ENCODE measurements around the gene SLC6A13. TPM values are rescaled to one million over a fixed set of nuclear protein-coding genes. Genes with fewer than 3 reads are reported as not detected.

Gene SLC6A13
- total and polyA plus RNA-seq, 2 of the 8 experiments (the other 6 are each of a cell fraction or from before 2014, with no cell fraction given): 0.03 TPM; not detected in 1

DNA sequence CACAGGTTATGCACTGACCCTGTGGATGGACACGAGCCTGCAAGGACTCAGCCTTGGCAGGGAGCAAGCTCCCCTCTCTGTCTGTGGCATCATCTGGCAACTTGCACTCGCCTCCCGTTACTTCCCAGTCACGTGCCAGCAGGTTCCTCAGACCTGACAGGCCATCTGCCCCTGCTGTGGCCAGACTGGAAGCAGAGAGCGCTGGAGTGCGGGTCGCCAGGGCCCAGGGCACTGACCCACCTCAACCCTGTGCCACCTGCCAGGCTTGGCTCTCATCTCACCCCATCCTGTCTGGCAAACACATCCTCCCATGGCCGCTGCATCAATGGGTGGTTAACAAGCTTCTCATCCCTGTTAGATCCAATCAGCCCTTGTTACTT lies 77.1 kb downstream of the SLC6A13 start:
- Histone ChIP-seq H2BK15ac (ENCODE audit: low read length) (no peak overlapping the region), H4K8ac (ENCODE audit: extremely low read depth, insufficient read depth, low read length) (no peak overlapping the region), H2BK120ac (replicated peaks; ENCODE audit: low read depth, low read length) (no peak overlapping the region), H2AFZ (ENCODE audit: low read length) (no peak overlapping the region), H3K56ac (replicated peaks; ENCODE audit: insufficient read length, low read depth, low read length) (no peak overlapping the region), H2BK20ac (ENCODE audit: low read length) (no peak overlapping the region), H3K27ac (ENCODE audit: low read depth, low read length) (no peak overlapping the region), H4K20me1 (replicated peaks in 1 of 2; ENCODE audit: control insufficient read depth in 1 of 2, insufficient read depth in 2 of 2, low read length in 2 of 2) (no peaks in the 10 kb centered on the region), H2BK12ac (ENCODE audit: low read depth, low read length) (no peak overlapping the region), H3K36me3 (ENCODE audit: control insufficient read depth in 2 of 4, insufficient read depth in 4 of 4, low read length in 3 of 4) (no peaks in the 10 kb centered on the region), H3K14ac (ENCODE audit: insufficient read length) (no peak overlapping the region), H3K4ac (replicated peaks; ENCODE audit: insufficient read length, low read depth, low read length) (no peak overlapping the region), H4K91ac (replicated peaks; ENCODE audit: insufficient read length, low read length) (no peak overlapping the region), H3K23ac (ENCODE audit: insufficient read length) (no peak overlapping the region), H3K27me3 (replicated peaks in 1 of 4; ENCODE audit: control insufficient read depth in 3 of 4, extremely low read depth in 1 of 4, insufficient read depth in 3 of 4, low read length in 3 of 4) (peaks cover 0 to 14% (median 5%) of the 10 kb centered on the region in 4 experiments; a peak in 5 of 7 replicates), H3K4me1 (replicated peaks in 1 of 4; ENCODE audit: control insufficient read depth in 3 of 4, insufficient read depth in 4 of 4, low read length in 3 of 4) (peaks cover 0 to 5% (median 2%) of the 10 kb centered on the region in 4 experiments; a peak in 2 of 7 replicates), H3K9ac (replicated peaks in 1 of 4; ENCODE audit: extremely low read depth in 1 of 4, low read depth in 3 of 4, low read length in 3 of 4) (no peak overlapping the region), H3K23me2 (ENCODE audit: low read depth, low read length) (peaks cover 2% of the 10 kb centered on the region; the same call in 1 of the 2 replicates), H2BK5ac (ENCODE audit: low read depth, low read length) (no peak overlapping the region), H3K4me3 (ENCODE audit: extremely low read depth in 1 of 4, insufficient read depth in 2 of 4, low read depth in 3 of 4, low read length in 4 of 4) (no peak overlapping the region), H3K18ac (ENCODE audit: extremely low read depth, low read length) (no peak overlapping the region), H3K4me2 (ENCODE audit: insufficient read depth in 1 of 2, low read depth in 2 of 2, low read length in 2 of 2) (no peak overlapping the region), H3K79me1 (ENCODE audit: low read depth, low read length) (no peaks in the 10 kb centered on the region), H4K5ac (ENCODE audit: insufficient read length, low read depth, low read length) (no peak overlapping the region), H2AK5ac (ENCODE audit: low read depth, low read length) (no peak overlapping the region), H3K79me2 (ENCODE audit: control insufficient read depth in 1 of 2, insufficient read depth in 2 of 2, low read length in 2 of 2) (no peaks in the 10 kb centered on the region), H3K9me3 (ENCODE audit: insufficient read depth in 2 of 2, low read depth in 1 of 2, low read length in 1 of 2) (no peaks in the 10 kb centered on the region; a peak in 1 of 4 replicates)
- WGBS, 2 experiments (ENCODE audit: extremely low coverage in 1 of 2, insufficient coverage in 1 of 2, insufficient read length in 1 of 2, insufficient replicate concordance in 2 of 2, low coverage in 1 of 2, low lambda C conversion rate in 2 of 2, missing lambda C conversion rate in 1 of 2): 89% methylated on average over 8 of the region's 8 CpGs; no CpG with 5 or more reads in 1 of the 2 experiments
- FAIRE-seq (no peak), DNase-seq (ENCODE audit: low read depth in 1 of 2, low spot score in 2 of 2) (no peak)
- ChIA-PET CTCF (ENCODE audit: partially characterized antibody) (interaction anchor here (1.2 to 7.0 kb wide), 8 partner anchors 9 to 79 kb away, joined by 4 to 63 read pairs (median 8); no protein-coding TSS in a partner anchor), POLR2A (ENCODE audit: partially characterized antibody) (interaction anchor here (0.8 to 1.3 kb wide), 3 partner anchors 12 to 15 kb away, joined by 3 to 6 read pairs (median 4); no protein-coding TSS in a partner anchor)
- TF ChIP-seq KDM5A (IDR thresholded peaks at IDR 0.05; ENCODE audit: low read length): no peak
- TF ChIP-seq SUZ12 (IDR thresholded peaks at IDR 0.05; ENCODE audit: low read length): no peak
- TF ChIP-seq ZNF274 (IDR thresholded peaks at IDR 0.05; ENCODE audit: borderline replicate concordance, extremely low read depth, low read length): no peak
- TF ChIP-seq, protein P1, sequence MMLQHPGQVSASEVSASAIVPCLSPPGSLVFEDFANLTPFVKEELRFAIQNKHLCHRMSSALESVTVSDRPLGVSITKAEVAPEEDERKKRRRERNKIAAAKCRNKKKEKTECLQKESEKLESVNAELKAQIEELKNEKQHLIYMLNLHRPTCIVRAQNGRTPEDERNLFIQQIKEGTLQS (IDR thresholded peaks at IDR 0.05; ENCODE audit: insufficient read depth, low read depth, low read length): no peak
- no peak for TF ChIP-seq POU5F1 (IDR thresholded peaks at IDR 0.05; ENCODE audit: low read depth, low read length)
- TF ChIP-seq CREB1 (IDR thresholded peaks at IDR 0.05): no peak
- no peak for TF ChIP-seq CEBPB (IDR thresholded peaks at IDR 0.05; ENCODE audit: low read depth, low read length)
- TF ChIP-seq CHD2 (IDR thresholded peaks at IDR 0.05; ENCODE audit: low read length): no peak
- TF ChIP-seq RFX5 (IDR thresholded peaks at IDR 0.05; ENCODE audit: borderline replicate concordance, low read depth, low read length): no peak
- TF ChIP-seq FOSL1 (IDR thresholded peaks at IDR 0.05; ENCODE audit: insufficient read depth, low read depth, low read length): no peak
